GM04503 (cell line): Measurements from ENCODE around the gene PLCL1.

Source experiments
- DNase-seq: peaks from one replicate; pipeline ENCODE4 v3.0.0-alpha.2; 2012; ENCODE audit warnings: low read depth

The PLCL1 gene

DNA sequence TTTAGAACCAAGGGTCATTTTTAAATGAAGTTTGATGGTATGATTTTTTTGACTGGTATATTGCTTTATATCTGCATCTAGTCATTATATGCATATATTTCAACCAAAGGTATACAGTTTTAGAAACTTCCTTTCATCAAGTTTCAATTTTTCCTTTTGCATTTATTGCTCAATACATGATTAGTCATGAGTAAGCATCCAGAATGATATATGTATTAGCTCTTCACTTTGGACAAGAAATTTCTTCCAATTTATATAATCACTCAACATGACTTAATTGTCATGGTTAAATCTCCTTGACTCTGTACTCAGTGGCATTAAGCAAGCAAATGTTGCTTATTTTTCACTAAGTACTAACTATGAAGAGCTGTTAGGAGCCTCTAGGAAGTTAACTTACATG is 123.6 kb downstream of the PLCL1 start:
- no peak for DNase-seq

DNA sequence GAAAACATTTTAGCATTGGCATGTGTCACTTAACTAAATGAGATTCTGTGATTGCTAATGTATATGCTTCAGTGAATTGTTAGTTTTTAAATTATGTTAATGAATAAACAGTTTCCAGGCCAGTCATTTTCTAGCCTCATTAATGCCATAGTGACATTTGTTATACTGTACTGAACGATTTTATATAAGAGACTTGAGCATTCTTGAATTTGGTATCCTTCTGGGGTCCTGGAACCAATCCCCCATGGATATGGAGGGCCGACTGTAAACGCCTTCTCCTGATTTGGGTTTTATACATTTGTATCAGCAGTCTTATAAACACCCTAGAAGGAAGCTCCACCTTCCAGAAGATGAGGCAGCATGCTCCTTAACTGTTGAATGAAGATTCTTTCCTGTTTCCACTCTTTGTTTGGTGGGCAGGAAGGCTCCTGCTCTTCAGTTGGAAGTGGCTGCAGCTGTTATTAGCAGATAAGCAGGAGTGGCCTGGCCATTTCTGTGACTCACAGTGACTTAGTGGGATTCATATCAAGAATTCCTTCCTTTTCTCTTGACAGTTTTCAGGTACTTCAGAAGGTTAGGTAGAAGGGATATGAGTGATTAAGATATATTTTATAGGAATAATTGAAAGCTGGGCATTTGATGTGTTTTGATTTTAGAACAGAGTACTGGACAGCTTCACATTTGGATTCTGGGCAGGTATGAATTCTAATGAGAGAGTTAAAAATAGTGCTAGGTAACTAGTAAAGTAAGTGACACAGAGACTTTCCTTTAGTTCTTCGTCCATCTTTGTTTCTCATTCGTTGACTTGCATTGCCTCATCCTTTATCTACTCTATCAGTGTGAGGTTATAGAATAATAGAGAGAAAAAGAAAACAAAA is 124.9 kb downstream of the PLCL1 start:
- DNase-seq: no peak

DNA sequence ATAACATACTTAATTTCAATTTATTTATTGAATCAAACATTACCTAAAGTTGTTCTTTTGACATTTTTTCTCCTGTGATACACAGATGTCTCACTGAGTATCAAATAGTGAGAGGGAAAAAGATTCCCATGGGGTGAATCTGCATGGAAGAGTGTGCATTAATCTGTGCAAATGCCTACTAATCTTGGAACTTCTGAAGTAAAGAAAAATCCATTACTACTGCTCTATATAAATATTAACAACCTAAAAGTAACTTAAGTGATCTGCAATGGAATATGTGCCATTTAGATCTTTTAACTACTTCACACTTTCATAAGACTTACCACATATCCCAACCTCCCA is 125.5 kb downstream of the PLCL1 start:
- no peak for DNase-seq

DNA sequence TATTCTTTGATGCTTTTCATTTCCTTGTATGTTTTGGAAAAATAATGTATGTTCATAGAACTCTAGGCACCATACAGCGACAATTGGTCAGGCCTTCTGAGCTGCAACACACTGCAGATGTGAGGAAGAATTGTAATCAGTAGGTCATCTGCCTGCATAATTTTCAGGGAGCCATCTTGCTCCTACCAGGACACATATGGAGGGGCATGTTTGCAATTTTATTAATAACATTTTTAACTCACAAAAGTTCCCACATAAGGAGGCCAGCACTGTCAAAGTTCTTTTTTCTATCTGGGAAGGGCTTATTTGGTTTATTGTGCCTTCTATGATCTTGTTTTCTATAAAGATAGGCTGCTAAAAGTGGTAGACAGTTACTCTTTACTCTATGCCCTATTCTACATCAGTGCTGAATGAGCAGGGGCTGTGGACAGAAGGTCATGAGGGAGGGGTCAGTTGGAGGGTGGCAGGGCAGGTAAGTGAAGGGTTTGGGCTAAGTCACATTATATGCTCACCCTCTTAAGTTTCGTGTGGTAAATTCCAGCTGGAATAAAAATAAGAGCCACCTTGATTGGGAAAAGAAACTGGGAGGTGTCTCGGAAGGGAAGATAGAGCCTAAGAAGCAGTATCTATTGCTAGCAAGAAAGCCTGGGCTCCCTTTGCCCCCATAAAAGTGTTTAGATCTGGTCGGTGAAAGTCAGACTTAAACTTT is 126.3 kb downstream of the PLCL1 start:
- no peak for DNase-seq

DNA sequence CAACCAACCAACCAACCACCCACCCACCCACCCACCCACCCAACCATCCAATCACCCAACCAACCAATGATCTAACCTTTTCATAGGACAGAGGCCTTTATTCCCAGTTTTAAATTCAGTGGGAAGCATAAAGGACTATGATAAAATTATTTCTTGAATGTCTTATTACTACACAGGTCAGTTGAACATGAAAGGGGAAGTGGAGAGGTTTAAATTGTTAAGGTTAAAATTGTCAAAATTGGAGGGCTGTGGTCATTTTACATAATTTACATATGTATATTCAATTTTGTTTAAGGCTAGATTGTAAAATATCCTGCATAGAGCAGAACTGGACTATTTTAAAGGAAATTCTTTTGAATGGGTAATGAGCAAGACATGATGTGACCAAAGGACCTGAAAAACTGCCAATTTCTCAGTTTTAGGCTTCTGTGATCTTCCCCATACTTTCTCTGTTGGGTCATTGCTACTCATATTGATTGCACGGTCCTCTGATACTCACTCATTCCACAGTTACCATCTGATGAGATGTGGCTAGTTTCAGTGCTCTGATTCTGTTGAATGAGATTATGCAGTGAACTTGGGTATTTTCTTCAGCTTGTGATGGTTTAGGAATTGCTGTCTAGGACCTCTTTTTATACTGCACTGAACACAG is 127.4 kb downstream of the PLCL1 start:
- peak; percentile 78 for DNase-seq

DNA sequence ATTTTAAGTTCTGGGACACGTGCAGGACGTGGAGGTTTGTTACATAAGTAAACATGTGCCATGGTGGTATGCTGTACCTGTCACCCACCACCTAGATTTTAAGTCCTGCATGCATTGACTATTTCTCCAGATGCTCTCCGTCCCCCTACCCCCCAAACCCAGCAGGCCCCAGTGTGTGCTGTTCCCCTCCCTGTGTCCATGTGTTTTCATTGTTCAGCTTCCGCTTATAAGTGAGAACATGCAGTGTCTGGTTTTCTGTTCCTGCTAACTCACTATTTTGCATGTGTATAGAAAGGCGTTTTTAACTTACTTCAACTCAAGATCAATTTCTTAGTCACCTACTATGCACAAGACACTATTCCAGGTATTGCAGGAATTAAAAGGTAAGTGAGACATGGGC is 128.0 kb downstream of the PLCL1 start:
- no peak for DNase-seq

DNA sequence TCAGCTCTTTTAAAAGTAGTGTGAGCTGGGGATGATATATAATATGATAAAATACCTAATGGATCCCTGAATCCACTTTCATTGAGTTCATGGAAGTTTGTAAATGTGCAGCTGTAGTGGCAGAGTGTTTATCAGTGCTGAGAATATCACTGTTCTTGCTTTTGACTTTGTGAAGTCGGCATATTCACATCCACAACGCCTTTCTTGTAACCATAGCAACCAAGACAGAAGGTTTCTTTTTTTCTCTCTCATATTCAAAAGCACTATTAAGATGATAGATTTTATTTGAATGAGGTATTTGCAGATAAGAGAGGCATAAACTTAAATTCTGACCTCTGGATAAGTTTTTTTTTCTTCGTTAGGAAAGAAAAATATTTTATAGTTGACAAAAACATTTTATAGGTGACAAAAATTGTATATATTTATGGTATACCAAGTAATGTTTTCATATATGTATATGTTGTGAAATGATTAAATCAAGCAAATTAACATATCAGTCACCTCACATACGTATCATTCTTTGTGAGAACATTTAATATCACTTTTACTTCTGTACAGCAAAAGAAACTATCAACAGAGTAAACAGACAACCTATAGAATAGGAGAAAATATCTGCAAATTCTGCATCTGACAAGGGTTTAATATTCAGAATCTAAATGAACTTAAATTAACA is 130.0 kb downstream of the PLCL1 start:
- DNase-seq: no peak

DNA sequence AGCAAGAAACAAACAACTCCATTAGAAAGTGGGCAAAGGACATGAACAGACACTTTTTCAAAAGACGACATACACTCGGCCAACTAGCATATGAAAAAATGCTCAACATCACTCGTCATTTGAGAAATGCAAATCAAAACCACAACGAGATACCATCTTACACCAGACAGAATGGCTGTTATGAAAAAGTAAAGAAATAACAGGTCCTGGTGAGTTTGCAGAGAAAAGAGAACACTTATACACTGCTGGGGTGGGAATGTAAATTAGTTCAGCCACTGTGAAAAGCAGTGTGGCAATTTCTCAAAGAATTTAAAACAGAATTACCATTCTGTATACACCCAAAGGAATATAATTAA is 130.5 kb downstream of the PLCL1 start:
- no peak for DNase-seq

DNA sequence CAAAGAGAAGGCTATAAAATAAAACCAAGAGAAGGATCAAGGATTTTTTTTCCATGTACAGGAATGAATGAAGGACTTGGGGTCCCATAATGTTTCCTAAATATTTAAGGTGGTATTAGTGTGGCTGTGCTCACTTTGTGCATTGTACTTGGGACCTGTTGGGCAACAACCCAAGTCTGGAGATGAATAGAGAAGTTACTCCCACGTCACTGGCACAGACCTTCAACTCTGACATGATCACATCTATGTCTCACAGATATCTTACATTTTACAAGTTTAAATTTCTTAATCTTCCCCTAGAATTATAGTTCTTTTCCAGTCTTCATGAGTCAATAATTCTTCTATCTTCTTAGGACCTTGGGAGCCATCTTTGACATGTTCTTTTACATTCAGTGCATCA is 133.4 kb downstream of the PLCL1 start:
- DNase-seq: no peak

DNA sequence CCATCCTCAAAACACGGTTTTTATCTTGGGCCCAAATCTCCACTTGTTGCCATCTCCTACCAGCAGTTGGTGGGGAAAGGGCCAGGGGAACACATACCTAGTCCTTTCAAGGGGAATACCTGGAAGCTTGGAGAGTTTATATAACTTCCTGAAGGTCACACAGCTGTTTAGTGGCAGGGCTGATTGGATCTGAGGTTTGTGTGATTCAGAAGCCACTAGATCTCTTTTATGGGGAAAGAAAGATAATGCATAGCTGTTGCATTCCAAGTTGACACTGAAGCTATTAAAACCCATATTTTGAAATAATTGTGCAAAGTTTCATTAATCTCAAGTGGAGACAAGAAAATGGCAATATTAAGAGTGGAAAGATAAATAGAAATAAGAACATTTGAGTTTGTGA is 134.2 kb downstream of the PLCL1 start:
- no peak for DNase-seq

DNA sequence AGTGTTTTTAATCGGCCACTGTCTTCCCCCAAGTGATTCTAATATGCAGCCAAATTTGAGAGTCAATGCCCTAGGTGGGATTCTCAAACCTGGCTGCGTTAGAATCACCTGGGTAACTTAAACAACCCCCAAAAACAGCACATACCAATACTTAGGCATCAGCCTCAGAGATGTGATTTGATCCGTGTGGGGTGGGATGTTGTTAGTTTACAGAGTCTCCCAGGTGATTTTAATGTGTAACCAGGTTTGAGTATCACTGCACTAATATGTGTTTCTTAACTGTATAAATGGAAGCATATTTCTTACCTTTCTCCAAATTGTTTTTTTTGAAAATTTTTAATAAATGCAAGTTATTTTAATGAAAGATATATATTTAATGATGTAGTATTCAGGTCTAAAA is 135.4 kb downstream of the PLCL1 start:
- no peak for DNase-seq

DNA sequence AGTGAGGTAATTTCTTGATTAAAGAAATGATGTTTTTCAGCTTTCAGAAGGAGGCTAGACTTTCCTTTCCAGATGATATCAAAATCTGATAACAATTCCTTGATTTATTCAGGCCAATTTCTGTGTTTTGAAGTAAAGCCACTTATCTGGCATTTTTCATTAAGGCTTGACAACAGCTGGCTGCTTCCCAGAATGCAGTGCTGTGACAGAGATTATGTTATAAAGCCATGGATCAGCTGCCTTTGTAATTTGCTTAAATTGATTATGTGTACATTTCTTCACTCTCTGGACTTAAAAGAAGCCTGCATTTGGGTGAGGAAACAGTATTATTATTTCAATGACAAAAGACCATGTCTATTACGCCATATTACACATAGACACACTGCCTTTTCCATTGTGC is 136.0 kb downstream of the PLCL1 start:
- DNase-seq: no peak

DNA sequence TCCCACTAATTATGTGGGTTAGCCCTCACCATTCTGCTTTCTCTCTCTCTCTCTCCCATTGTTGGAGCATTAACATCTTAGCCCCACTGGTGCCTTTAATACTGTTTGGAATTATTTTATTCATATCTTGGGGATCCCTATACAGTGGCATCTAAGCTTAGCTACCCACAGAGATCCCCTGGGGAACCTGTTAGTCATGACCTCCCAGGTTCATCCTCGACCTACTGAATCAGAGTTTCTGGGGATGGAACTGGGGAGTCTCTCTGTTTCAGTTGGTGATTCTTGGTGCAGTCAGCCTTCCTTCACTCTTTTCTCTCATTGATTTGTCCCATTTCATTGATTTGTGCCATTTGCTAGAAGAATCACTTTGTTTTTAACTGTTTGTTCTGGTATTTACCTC is 137.3 kb downstream of the PLCL1 start:
- no peak for DNase-seq

DNA sequence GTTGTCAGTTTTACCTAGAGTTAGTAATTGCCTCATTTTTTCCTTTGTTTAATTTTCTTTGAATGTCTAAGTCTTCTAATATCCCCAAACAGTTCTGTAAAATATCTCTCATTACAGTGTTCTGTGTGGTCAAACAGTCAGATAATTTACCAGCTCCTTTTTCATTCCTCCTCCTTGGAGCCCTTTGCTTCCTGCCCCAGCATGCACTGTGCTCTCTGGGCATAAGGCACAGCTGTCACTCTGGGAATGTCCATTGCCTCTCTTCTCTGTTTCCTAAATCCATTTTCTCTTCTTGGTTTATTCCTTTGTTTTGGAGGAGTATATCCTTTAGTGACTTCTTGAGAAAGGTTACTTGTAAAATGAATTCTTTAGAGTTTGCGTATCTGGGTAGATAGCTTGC is 139.3 kb downstream of the PLCL1 start:
- no peak for DNase-seq

DNA sequence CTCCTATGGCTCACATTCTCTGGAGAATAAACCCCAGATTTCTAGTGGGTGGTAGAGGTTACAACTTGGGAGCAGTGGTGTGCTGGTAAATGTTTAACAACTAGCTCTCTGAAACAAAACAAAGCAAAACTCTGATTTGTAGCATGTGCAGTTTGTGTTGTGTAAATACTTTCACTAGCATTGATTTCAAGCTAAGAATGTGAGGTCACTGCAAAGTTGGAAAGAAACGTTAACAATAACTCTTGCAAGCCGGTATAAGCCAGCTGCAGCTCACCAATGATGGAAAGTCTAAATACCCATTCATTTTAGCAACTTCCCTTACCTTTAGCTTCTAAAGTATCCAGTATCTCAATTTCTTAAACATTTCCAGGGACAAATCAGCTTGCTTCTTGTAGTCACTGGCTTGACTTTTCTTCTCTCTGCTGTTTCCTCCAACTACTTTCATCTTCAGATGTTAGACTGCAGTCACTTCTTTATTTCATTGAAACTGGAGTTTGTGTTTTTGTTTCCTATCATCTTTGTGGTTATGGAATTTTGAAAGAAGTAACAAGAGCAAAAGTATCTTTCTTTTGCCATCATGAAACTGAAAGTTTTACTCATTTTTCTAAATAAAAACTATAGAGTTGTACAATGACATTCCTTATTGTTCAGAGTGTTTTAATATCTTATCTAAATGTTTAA is 140.2 kb downstream of the PLCL1 start:
- DNase-seq: no peak

DNA sequence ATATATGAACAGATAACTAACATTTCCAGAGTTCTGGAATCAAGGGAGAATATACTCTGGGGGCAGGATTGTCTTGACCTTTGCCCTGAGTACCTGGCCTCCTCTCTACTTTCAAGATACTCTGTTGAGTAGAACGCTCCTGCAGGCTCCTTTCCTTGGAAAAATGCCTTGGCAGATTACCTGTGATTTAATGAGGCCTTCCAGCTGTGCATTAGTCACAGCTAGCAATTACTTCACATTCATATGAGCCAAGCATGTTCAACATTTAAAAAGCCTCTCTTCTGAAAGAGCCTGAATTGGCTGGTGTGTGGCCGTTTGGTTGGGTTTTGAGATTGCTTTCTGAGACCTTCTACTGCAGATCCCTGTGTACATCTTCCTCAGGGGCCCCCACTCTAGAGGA is 142.2 kb downstream of the PLCL1 start:
- no peak for DNase-seq

DNA sequence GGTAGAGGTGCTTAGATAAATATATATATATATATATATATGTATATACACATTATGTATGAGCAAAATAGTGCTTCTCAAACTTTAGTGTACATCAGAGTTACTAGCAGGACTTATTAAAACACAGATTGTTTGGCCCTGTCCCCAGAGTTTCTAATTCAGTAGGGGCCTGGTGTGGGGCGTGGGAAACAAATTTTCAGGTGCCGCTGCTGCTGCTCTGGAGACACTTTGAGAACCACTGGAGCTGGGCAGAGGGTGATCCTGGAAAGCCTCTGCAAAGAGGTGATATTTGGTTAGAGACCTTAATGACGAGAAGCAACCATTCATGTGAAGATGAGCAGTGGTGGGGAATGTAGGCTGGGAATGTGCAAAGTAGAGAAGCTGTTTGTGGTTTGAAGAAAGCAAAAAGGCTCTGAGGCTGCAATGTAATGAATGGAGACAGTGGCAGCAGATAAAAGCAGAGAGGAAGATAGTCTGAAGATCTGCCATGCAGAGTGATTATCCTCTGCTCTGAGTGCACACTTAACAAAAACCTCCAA is 142.9 kb downstream of the PLCL1 start:
- no peak for DNase-seq

DNA sequence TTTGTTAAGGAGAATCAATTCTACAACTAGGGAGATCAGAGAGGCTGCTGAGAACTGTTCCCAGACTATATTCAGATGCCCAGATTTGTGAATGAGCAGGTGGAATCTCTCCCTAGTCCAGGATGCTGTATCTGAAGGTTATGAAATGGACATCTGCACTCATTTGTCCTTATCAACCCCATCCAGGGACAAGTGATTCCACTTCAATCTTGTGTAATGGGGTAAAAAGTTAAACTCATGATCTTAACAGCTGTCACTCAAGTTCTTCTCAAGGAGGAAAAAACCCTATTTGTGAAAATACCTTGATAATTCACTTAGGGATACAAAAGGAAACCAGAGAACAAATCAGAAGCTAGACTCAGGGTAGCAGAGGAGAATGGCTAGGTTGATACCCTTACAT is 144.8 kb downstream of the PLCL1 start:
- no peak for DNase-seq

DNA sequence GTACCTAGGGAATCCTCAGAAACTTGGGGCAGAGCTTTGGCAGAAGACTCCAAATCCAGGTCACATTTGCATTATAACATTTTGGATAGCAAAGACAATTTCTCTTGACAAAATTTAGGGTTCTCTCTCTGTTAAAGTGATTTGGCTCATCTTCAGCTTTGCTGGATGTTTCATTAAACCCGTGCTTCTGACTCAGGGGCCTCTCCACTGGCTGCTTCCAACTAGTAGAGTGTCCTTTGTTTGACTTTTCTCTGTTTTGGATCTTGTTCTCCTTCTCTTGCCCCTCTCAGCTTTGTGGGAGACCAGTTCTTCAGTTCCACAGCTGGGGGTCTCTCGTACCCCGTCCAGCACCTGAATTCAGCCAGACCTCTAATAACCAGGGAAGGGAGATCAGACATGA is 145.6 kb downstream of the PLCL1 start:
- no peak for DNase-seq

DNA sequence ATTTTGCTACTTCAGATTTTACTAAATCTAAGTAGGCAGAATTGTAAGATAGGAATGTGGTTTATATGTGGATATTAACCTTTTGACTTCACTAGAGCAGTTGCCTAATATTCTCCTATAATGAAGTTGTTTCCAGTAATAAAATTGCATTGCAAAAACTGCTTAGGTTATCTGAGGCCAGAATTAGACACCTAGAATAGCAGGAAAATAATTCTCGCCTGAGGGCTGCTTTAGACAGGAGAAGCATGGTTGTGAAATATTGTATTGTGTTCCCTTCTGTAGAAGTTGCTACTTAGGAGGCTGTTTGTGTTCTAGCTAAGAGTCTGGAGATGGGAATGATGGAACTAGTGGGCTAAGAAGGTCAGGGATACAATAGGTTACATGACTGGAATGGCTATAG is 146.3 kb downstream of the PLCL1 start:
- DNase-seq: no peak

DNA sequence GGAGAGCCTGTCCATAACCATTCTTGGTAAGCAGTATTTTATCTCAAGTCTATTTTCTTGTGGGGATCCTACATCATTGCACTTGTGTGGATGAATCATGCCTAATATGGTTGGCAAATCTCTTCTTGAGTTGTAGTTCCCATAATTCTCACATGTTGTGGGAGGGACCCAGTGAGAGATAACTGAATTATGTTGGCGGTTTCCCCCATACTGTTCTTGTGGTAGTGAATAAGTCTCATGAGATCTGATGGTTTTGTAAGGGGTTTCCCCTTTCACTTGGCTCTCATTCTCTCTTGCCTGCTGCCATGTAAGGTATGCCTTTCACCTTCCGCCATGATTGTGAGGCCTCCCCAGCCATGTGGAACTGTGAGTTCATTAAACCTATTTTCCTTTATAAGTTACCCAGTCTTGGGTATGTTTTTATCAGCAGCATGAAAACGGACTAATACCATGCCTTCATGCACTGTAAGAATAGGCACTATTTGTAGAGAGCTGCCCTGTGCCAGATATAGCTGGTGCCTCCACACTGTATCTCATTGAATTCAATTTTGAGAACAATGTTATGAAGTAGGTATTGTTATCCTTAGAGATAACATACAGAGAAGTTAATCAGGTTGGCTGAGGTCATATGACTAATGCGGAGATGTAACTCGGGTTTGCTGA is 148.3 kb downstream of the PLCL1 start:
- no peak for DNase-seq
